CD4-positive, alpha-beta T cell (primary cell): ENCODE results near the gene RRAS. TPM values are rescaled to one million over a fixed set of nuclear protein-coding genes. Genes with fewer than 3 reads are reported as not detected.
A peak's percentile ranks its signal among the peaks of the same experiment; 100 is the strongest.

Experiments
- ATAC-seq: fragments of 200-7000 bp; cut with Tn5 transposase; one replicate; pipeline ENCODE4 v1.10.0; 2022; ENCODE audit warnings: mild to moderate bottlenecking; ENCODE audit not compliant: poor library complexity
- CTCF ChIA-PET: fragments of 350-600 bp; sonication (Branson Sonifier 250); formaldehyde crosslinking; loops from one replicate; lab custom pipeline; 2021; ENCODE audit warnings: antibody characterized with exemption, inconsistent platforms; lab: Charles Lee
- POLR2A ChIA-PET: fragments of 350-600 bp; sonication (Branson Sonifier 250); formaldehyde crosslinking; loops from one replicate; lab custom pipeline; 2021; ENCODE audit warnings: antibody characterized with exemption, inconsistent platforms; lab: Charles Lee
- DNase-seq, 14 experiments: peaks; one replicate each; pipeline ENCODE4 v3.0.0-alpha.2; 2013 to 2020; ENCODE audit warnings: mixed read lengths in 2 of 14
- H3K27ac ChIP-seq, 2 donors: one replicate each; pipeline versions ENCODE4 v1.5.1 to v1.7.0; 2013; ENCODE audit warnings: low read length in 2 of 2, low read depth in 1 of 2, mild to moderate bottlenecking in 1 of 2
- H3K27me3 ChIP-seq, 2 experiments: 1 replicate in 1 of 2; 2 replicates in 1 of 2; pipeline versions ENCODE4 v1.6.1 to v1.7.0; 2013; ENCODE audit warnings: low read length in 2 of 2, control low read depth in 1 of 2, mild to moderate bottlenecking in 1 of 2, moderate library complexity in 1 of 2; ENCODE audit not compliant: insufficient read depth in 2 of 2, control insufficient read depth in 1 of 2
- H3K36me3 ChIP-seq: one replicate; pipeline ENCODE4 v1.6.1; 2013; ENCODE audit warnings: low read length, control low read depth; ENCODE audit not compliant: insufficient read depth
- H3K4me1 ChIP-seq: one replicate; pipeline ENCODE4 v1.6.1; 2013; ENCODE audit warnings: low read length, control low read depth; ENCODE audit not compliant: insufficient read depth
- H3K4me3 ChIP-seq: one replicate; pipeline ENCODE4 v1.5.1; 2013; ENCODE audit warnings: mild to moderate bottlenecking, low read length, moderate library complexity
- H3K9me3 ChIP-seq, 2 experiments: 1 replicate in 1 of 2; 2 replicates in 1 of 2; pipeline versions ENCODE4 v1.6.1 to v1.7.0; 2013; ENCODE audit warnings: low read length in 2 of 2, mild to moderate bottlenecking in 2 of 2, control low read depth in 1 of 2, moderate library complexity in 1 of 2; ENCODE audit not compliant: control insufficient read depth in 1 of 2, insufficient read depth in 1 of 2
- H3K27ac Mint-ChIP-seq: one replicate; pipeline ENCODE4 v1.8.0; 2020; ENCODE audit warnings: mixed read lengths
- H3K27me3 Mint-ChIP-seq: one replicate; pipeline ENCODE4 v1.8.0; 2021; ENCODE audit warnings: mixed read lengths
- H3K36me3 Mint-ChIP-seq: one replicate; pipeline ENCODE4 v1.8.0; 2021; ENCODE audit warnings: low read depth, mixed read lengths
- H3K4me1 Mint-ChIP-seq: one replicate; pipeline ENCODE4 v1.8.0; 2021; ENCODE audit warnings: low read depth, mixed read lengths
- H3K4me3 Mint-ChIP-seq: one replicate; pipeline ENCODE4 v1.8.0; 2020; ENCODE audit warnings: mild to moderate bottlenecking, mixed read lengths
- H3K9me3 Mint-ChIP-seq: one replicate; pipeline ENCODE4 v1.8.0; 2020; ENCODE audit warnings: mixed read lengths
- intact Hi-C, 2 experiments: fragments of 100-400 bp; cut with DNase I in 1 of 2; cut with micrococcal nuclease in 1 of 2; formaldehyde crosslinking; loops; one replicate each; pipeline versions ENCODE4 v1.15.1 to v1.9.0; 2023 to 2025; cut with DNase I, micrococcal nuclease
- total RNA-seq, 174 experiments: library from RNA in 2 of 174; stranded (reverse) in 2 of 174; gene quantifications; one replicate each; pipeline ENCODE4 v1.2.3 and lab custom pipeline; 2021 to 2026
- TF ChIP-seq, protein P1 (sequence below): fragments of 200-600 bp; IDR thresholded peaks from one replicate; pipeline ENCODE4 v1.8.0; 2022; ENCODE audit warnings: antibody characterized with exemption, mild to moderate bottlenecking

Gene RRAS
- total RNA-seq, 2 experiments from 2014 or later, result 4.2 to 4.7 TPM

DNA sequence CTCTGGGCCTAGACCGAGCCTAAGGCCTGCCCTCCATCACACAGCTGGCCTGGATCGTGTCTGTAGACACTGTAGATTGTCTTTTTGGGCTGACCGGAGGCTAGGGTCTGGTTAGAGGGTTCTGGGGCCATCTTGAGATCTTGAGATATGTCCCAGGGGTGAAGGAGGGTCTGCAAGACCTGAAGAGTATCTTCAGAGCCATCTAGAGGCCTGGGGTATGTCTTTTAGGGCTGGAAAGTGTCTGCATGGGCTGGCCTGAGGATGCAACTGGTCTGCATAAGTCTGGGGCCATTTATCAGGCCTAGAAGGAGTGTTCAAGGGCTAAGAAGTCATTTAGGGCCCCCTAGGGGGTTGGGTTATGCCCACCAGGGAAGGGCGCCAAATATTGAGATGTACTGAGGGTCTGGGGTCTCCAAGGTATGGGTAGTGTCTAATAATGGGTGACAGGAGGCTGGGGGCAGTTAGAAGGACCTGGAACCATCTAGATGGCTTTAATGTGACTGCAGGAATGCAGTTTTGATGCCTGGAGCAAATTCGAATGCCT is 2.6 kb upstream of the RRAS start:
- ChIA-PET CTCF (interaction anchor here (1.1 to 1.2 kb wide), 3 partner anchors 30 to 38 kb away, joined by 3 to 6 read pairs (median 3); no protein-coding TSS in a partner anchor), POLR2A (interaction anchor here (0.6 to 5.5 kb wide), 21 partner anchors 18 to 1023 kb away, joined by 3 to 125 read pairs (median 5); partner anchors contain the start of genes AKT1S1, AP2A1, BCL2L12 and FUZ)
- DNase-seq (no peak), ATAC-seq (no peak)
- H3K36me3 Mint-ChIP-seq, result peaks cover 25% of the 10 kb centered on the region
- no peaks in the 10 kb centered on the region for H3K27me3 Mint-ChIP-seq
- peak overlapping the region; percentile 99 for H3K4me3 ChIP-seq
- H3K27me3 ChIP-seq, result no peaks in the 10 kb centered on the region
- H3K27ac Mint-ChIP-seq, result peak overlapping the region; percentile 97
- peaks cover 30% of the 10 kb centered on the region for H3K36me3 ChIP-seq
- H3K4me1 Mint-ChIP-seq, result peaks cover 70% of the 10 kb centered on the region
- TF ChIP-seq, protein P1, sequence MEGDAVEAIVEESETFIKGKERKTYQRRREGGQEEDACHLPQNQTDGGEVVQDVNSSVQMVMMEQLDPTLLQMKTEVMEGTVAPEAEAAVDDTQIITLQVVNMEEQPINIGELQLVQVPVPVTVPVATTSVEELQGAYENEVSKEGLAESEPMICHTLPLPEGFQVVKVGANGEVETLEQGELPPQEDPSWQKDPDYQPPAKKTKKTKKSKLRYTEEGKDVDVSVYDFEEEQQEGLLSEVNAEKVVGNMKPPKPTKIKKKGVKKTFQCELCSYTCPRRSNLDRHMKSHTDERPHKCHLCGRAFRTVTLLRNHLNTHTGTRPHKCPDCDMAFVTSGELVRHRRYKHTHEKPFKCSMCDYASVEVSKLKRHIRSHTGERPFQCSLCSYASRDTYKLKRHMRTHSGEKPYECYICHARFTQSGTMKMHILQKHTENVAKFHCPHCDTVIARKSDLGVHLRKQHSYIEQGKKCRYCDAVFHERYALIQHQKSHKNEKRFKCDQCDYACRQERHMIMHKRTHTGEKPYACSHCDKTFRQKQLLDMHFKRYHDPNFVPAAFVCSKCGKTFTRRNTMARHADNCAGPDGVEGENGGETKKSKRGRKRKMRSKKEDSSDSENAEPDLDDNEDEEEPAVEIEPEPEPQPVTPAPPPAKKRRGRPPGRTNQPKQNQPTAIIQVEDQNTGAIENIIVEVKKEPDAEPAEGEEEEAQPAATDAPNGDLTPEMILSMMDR, result no peak
- no peaks in the 10 kb centered on the region for H3K9me3 Mint-ChIP-seq
- intact Hi-C loops, result loop anchor here (1.0 to 5.0 kb wide), 5 partner anchors 23 to 385 kb away; partner anchors contain the start of genes AKT1S1 (in 1 of the 2), BCL2L12 (in 1 of the 2), IRF3 (in 1 of the 2) and TBC1D17 (in 1 of the 2)
- H3K27ac ChIP-seq, result peak overlapping the region; percentile 83 to 96
- no peaks in the 10 kb centered on the region for H3K9me3 ChIP-seq
- H3K4me1 ChIP-seq, result peaks cover 70% of the 10 kb centered on the region
- H3K4me3 Mint-ChIP-seq, result peak overlapping the region; percentile 95

GRCh38 chr19:49641688-49642491 is 1.9 kb upstream of the RRAS start, which contains the start of gene SCAF1:
SCAF1 (plus strand) TSS chr19:49642209; CDS start chr19:49645027, 2,818 bp downstream.
- intact Hi-C loops, result loop anchor here (1.0 to 5.0 kb wide), 6 partner anchors 23 to 385 kb away; partner anchors contain the start of genes AKT1S1 (in 1 of the 2), BCL2L12 (in 1 of the 2), IRF3 (in 1 of the 2) and TBC1D17 (in 1 of the 2)
- H3K4me1 Mint-ChIP-seq, result peaks cover 71% of the 10 kb centered on the region
- CTCF ChIA-PET, result interaction anchor here (1.0 to 1.2 kb wide), 3 partner anchors 31 to 145 kb away, joined by 3 to 6 read pairs (median 3); no protein-coding TSS in a partner anchor
- peak within 1 kb of the TSS; percentile 95 for H3K4me3 Mint-ChIP-seq
- Histone ChIP-seq H3K4me3 (peak within 1 kb of the TSS; percentile 99), H3K36me3 (peaks cover 24% of the 10 kb centered on the region), H3K27ac (peak within 1 kb of the TSS; percentile 91 to 96), H3K9me3 (no peaks in the 10 kb centered on the region), H3K4me1 (peaks cover 70% of the 10 kb centered on the region), H3K27me3 (no peaks in the 10 kb centered on the region)
- peak within 1 kb of the TSS; percentile 97 for H3K27ac Mint-ChIP-seq
- ATAC-seq (peak; percentile 66), DNase-seq (peak; percentile 97 to 100 (median 99))
- TF ChIP-seq, protein P1, result no peak
- POLR2A ChIA-PET, result interaction anchor here (0.6 to 5.5 kb wide), 26 partner anchors 19 to 1023 kb away, joined by 3 to 125 read pairs (median 4); partner anchors contain the start of genes AKT1S1, AP2A1, BCL2L12 and FUZ
- no peaks in the 10 kb centered on the region for H3K27me3 Mint-ChIP-seq
- peaks cover 18% of the 10 kb centered on the region for H3K36me3 Mint-ChIP-seq
- no peaks in the 10 kb centered on the region for H3K9me3 Mint-ChIP-seq
